GM12801 (cell line): ENCODE data around the gene C8B.

Experiments
- TF ChIP-seq, protein P1 (sequence below): IDR thresholded peaks from one replicate; pipeline ENCODE4 v1.5.1; 2011; ENCODE audit warnings: control low read depth; ENCODE audit not compliant: insufficient read length; ENCODE audit errors: extremely low read depth

Gene C8B

DNA sequence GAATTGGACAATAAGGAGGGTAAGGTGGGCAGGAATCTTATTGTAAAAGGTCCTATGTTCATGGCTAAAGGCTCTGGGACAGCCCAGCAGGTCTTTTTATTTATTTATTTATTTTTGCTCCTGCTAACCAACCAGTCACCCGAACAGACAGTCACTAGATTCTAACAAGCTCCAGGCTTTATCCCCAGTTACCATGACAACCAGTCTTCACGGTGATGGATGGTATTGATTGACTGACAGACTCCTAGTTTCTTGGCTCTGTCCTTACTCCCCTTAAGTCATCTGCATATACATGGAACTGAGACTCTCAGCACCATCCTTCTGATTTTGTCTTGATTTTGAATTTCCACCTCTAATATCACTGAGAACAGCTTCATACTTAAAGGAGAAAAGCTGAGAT lies 66.9 kb downstream of the C8B start:
- TF ChIP-seq, protein P1, sequence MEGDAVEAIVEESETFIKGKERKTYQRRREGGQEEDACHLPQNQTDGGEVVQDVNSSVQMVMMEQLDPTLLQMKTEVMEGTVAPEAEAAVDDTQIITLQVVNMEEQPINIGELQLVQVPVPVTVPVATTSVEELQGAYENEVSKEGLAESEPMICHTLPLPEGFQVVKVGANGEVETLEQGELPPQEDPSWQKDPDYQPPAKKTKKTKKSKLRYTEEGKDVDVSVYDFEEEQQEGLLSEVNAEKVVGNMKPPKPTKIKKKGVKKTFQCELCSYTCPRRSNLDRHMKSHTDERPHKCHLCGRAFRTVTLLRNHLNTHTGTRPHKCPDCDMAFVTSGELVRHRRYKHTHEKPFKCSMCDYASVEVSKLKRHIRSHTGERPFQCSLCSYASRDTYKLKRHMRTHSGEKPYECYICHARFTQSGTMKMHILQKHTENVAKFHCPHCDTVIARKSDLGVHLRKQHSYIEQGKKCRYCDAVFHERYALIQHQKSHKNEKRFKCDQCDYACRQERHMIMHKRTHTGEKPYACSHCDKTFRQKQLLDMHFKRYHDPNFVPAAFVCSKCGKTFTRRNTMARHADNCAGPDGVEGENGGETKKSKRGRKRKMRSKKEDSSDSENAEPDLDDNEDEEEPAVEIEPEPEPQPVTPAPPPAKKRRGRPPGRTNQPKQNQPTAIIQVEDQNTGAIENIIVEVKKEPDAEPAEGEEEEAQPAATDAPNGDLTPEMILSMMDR: no peak

DNA sequence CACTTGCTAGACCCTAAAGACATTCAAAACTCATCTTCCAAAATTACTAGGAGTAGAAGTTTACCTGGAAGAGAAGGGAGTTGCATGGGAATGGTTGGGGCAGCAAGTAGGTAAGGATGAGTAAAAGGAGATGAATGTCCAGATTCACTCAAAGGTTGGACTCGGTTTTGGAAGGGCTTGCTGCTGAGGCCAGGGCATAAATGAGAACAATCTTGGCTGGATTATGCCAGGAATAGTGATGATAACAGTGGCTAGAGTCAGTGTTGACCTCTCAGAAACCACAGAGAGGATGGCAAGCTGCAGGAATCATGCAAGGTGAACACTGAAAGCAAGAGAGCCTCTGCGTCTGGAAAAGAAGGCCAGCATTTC lies 67.8 kb downstream of the C8B start:
- TF ChIP-seq, protein P1: no peak

DNA sequence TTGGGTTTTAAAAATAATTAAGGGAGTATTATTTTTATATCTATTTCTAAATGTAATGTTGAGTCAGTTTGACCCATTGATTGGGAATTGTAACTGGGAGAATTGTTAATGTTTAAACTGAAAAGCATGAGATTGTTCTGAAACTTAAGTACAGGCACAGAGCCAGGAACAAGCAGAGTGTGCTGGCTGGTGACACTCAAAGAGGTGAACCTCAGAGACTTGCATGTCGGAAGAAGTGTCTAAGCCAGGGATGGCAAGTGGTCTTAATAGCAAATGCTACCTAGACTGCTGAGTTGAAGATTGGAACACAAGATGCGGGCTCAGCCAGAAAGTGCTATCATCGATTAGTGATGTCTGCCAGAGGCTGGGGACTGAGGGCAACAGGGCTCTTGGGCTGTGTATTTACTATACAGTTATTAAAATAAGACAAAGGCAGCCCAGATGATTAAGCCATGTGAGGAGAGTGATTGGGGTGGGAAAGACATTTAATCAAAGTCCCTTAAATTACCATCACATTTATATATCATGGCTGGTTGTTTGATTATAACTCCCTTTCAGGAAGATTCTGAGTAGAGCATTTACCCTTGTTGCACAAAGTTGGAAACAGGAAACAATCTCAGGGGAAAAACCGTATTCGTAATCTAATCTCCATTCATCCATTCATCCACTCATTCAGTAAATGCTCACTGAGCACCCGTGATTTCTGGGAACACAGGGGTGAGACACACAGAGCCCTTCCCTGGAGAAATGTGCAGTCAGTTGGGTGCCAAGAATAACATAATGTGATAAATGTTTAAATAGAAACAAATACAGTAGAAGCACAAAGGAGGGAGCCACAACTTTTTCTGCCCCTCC lies 68.4 kb downstream of the C8B start:
- TF ChIP-seq, protein P1: no peak

DNA sequence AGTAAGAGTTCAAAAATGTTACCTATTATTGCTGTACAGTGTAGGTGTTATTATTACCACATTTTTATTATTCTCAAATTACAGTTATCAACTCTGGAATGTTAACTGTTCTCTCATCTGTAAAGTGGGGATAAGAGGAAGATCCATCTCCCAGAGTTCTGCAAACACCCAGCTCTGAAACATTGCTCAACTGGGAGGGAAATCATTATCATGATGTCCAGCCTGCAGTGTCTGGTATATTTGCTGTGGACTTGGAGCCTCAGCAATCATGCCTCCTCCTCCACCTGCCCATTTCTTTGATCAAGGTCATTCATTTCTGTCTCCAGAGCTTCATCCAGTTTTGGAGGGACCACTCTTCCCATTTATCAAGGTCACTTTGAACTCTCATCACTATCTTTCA lies 71.8 kb downstream of the C8B start:
- TF ChIP-seq, protein P1: no peak

DNA sequence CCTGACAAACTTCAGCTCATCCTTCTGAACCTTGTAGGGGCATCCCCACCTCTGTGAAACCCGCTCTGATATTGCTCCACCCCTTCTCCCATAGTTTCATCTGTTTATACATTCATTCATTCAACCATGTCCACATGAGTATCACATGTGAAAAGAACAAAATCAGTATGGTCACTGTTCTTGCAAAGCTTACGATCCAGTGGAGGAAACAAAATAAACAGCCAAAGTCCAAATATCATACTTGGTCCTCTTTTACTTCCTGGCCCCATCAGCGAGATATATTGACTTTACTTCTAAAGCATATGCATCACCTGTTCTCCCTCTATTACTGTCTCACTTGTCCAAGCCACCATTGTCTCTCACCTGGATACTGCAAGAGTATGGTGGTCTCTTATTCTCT lies 75.6 kb downstream of the C8B start:
- TF ChIP-seq, protein P1: no peak

DNA sequence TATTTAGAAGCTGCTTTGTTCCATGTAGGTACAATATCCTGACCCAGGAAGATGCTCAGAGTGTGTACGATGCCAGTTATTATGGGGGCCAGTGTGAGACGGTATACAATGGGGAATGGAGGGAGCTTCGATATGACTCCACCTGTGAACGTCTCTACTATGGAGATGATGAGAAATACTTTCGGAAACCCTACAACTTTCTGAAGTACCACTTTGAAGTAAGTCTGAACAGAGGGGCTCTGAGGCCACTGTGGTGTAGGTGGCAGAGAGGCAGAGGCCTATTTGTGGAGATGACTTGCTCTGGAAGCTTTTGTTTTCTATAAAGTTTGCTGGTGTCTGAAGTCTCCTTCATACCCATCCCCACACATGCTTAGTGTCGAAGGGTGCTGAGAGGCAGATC lies 84.4 kb downstream of the C8B start:
- TF ChIP-seq, protein P1: no peak

DNA sequence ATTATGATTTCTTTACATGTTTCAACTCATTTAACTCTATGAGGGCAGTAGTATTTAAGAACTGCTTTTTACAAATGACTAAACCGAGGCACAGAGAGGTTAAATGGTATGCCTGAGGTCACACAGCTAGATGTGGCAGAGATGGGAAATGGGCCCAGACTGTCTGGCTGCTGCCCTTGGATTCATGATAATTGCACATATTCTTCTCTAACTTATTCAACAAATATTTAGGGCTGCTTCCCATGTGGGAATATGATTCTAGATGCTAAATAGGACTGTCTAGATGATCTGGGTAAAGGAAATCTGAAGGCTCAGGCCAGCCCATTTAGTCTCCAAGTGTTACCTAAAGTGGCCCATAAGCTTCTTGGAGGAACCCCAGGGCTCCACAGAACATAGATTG lies 85.0 kb downstream of the C8B start:
- TF ChIP-seq, protein P1: no peak
